Activated gamma-delta T cell (primary cell): ENCODE measurements around the gene MRPL11.

Experiments used
- DNase-seq: peaks from one replicate; lab custom pipeline; 2025; lab: John Stamatoyannopoulos, UW

MRPL11 gene

GRCh38 chr11:66391322-66391721, 47.3 kb downstream of the MRPL11 start:
- DNase-seq: no peak

GRCh38 chr11:66388780-66389386, 49.8 kb downstream of the MRPL11 start:
- DNase-seq: no peak

GRCh38 chr11:66386171-66387069, 52.2 kb downstream of the MRPL11 start:
- DNase-seq: no peak
